ENCODE data around the gene AGPAT3.

AGPAT3 gene

GRCh38 chr21:43900690-43901089 is 35.7 kb downstream of the AGPAT3 start:
- no peak for TF ChIP-seq CTCF (IDR thresholded peaks at IDR 0.05; ENCODE audit: poor library complexity, severe bottlenecking)
- no peak for ATAC-seq (ENCODE audit: low read depth)
- H3K4me1 ChIP-seq (ENCODE audit: insufficient read depth, poor library complexity, severe bottlenecking), result no peaks in the 10 kb centered on the region
- H3K9me3 ChIP-seq (ENCODE audit: severe bottlenecking), result no peaks in the 10 kb centered on the region
- no peak for DNase-seq (ENCODE audit: low spot score)
- no peaks in the 10 kb centered on the region; the same call in 1 of the 2 replicates for H3K36me3 ChIP-seq (ENCODE audit: low read depth)
- no peak overlapping the region for H3K4me3 ChIP-seq (ENCODE audit: severe bottlenecking)
- no peak overlapping the region for H3K27ac ChIP-seq (ENCODE audit: poor library complexity, severe bottlenecking)
- no peaks in the 10 kb centered on the region for H3K27me3 ChIP-seq (ENCODE audit: insufficient read depth, poor library complexity, severe bottlenecking)

GRCh38 chr21:43902441-43902840 is 37.4 kb downstream of the AGPAT3 start:
- no peaks in the 10 kb centered on the region; the same call in 1 of the 2 replicates for H3K36me3 ChIP-seq (ENCODE audit: low read depth)
- ATAC-seq (ENCODE audit: low read depth) (no peak), DNase-seq (ENCODE audit: low spot score) (no peak)
- no peak for TF ChIP-seq CTCF (IDR thresholded peaks at IDR 0.05; ENCODE audit: poor library complexity, severe bottlenecking)
- no peaks in the 10 kb centered on the region for H3K4me1 ChIP-seq (ENCODE audit: insufficient read depth, poor library complexity, severe bottlenecking)
- no peak overlapping the region for H3K27ac ChIP-seq (ENCODE audit: poor library complexity, severe bottlenecking)
- H3K9me3 ChIP-seq (ENCODE audit: severe bottlenecking), result no peaks in the 10 kb centered on the region
- H3K27me3 ChIP-seq (ENCODE audit: insufficient read depth, poor library complexity, severe bottlenecking), result no peaks in the 10 kb centered on the region
- H3K4me3 ChIP-seq (ENCODE audit: severe bottlenecking), result no peak overlapping the region

- ATAC-seq (ENCODE audit: low read depth) (no peak), DNase-seq (ENCODE audit: low spot score) (no peak)
- no peaks in the 10 kb centered on the region; the same call in 1 of the 2 replicates for H3K36me3 ChIP-seq (ENCODE audit: low read depth)
- no peak for TF ChIP-seq CTCF (IDR thresholded peaks at IDR 0.05; ENCODE audit: poor library complexity, severe bottlenecking)
- no peaks in the 10 kb centered on the region for H3K9me3 ChIP-seq (ENCODE audit: severe bottlenecking)
- H3K4me1 ChIP-seq (ENCODE audit: insufficient read depth, poor library complexity, severe bottlenecking), result no peaks in the 10 kb centered on the region
- H3K27ac ChIP-seq (ENCODE audit: poor library complexity, severe bottlenecking), result no peak overlapping the region
- no peaks in the 10 kb centered on the region for H3K27me3 ChIP-seq (ENCODE audit: insufficient read depth, poor library complexity, severe bottlenecking)
- H3K4me3 ChIP-seq (ENCODE audit: severe bottlenecking), result no peak overlapping the region
Measured at GRCh38 chr21:43903451-43904091, 38.5 kb downstream of the AGPAT3 start.

- no peak for ATAC-seq (ENCODE audit: low read depth)
- Histone ChIP-seq H3K4me3 (ENCODE audit: severe bottlenecking) (no peak overlapping the region), H3K9me3 (ENCODE audit: severe bottlenecking) (no peaks in the 10 kb centered on the region), H3K27ac (ENCODE audit: poor library complexity, severe bottlenecking) (no peak overlapping the region), H3K27me3 (ENCODE audit: insufficient read depth, poor library complexity, severe bottlenecking) (no peaks in the 10 kb centered on the region), H3K36me3 (ENCODE audit: low read depth) (no peaks in the 10 kb centered on the region; the same call in 1 of the 2 replicates), H3K4me1 (ENCODE audit: insufficient read depth, poor library complexity, severe bottlenecking) (no peaks in the 10 kb centered on the region)
- no peak for DNase-seq (ENCODE audit: low spot score)
- no peak for TF ChIP-seq CTCF (IDR thresholded peaks at IDR 0.05; ENCODE audit: poor library complexity, severe bottlenecking)
Measured at GRCh38 chr21:43904331-43904781, 39.3 kb downstream of the AGPAT3 start.

All from RWPE2 (cell line).